DOHH2 (cell line): Measurements from ENCODE around the gene C2orf76.

Source experiments
- H3F3A ChIP-seq: fragments of 200-600 bp; sonication (generic), shearing (Covaris generic); 2 replicates; pipeline ENCODE4 v1.6.0; 2016; ENCODE audit warnings: antibody characterized with exemption, mild to moderate bottlenecking; ENCODE audit not compliant: control insufficient read depth, insufficient read depth
- H3K27ac ChIP-seq: fragments of 200-600 bp; sonication (generic); 2 replicates; pipeline ENCODE4 v1.5.1; 2014; ENCODE audit warnings: low read depth, mild to moderate bottlenecking, low read length, moderate library complexity
- H3K27me3 ChIP-seq: fragments of 200-600 bp; sonication (generic); 2 replicates; pipeline ENCODE4 v1.6.1; 2014; ENCODE audit warnings: mild to moderate bottlenecking, low read length, mixed read lengths; ENCODE audit not compliant: control insufficient read depth
- H3K36me3 ChIP-seq: fragments of 200-600 bp; sonication (generic); 2 replicates; pipeline ENCODE4 v1.6.1; 2014; ENCODE audit warnings: mild to moderate bottlenecking, low read length, moderate library complexity, mixed read lengths; ENCODE audit not compliant: control insufficient read depth
- H3K4me1 ChIP-seq: fragments of 200-600 bp; sonication (generic); 2 replicates; pipeline ENCODE4 v1.6.1; 2014; ENCODE audit warnings: mild to moderate bottlenecking, low read length, mixed read lengths; ENCODE audit not compliant: control insufficient read depth
- H3K4me2 ChIP-seq: fragments of 200-600 bp; sonication (generic); 2 replicates; pipeline ENCODE4 v1.6.0; 2014; ENCODE audit warnings: mild to moderate bottlenecking, low read length, moderate library complexity
- H3K4me3 ChIP-seq: fragments of 200-600 bp; sonication (generic); 2 replicates; pipeline ENCODE4 v1.5.1; 2014; ENCODE audit warnings: mild to moderate bottlenecking, low read length, mixed read lengths
- H3K79me2 ChIP-seq: fragments of 200-600 bp; sonication (generic); 2 replicates; pipeline ENCODE4 v1.6.1; 2014; ENCODE audit warnings: mild to moderate bottlenecking, low read length, mixed read lengths; ENCODE audit not compliant: control insufficient read depth
- H3K9me2 ChIP-seq: fragments of 200-600 bp; sonication (generic); replicated peaks from 2 replicates; pipeline ENCODE4 v1.6.1; 2014; ENCODE audit warnings: mild to moderate bottlenecking, low read length, mixed read lengths; ENCODE audit not compliant: control insufficient read depth
- H3K9me3 ChIP-seq: fragments of 200-600 bp; sonication (generic); 2 replicates; pipeline ENCODE4 v1.6.1; 2014; ENCODE audit warnings: antibody characterized with exemption, low read length, mixed read lengths; ENCODE audit not compliant: control insufficient read depth, insufficient read depth
- H4K20me1 ChIP-seq: fragments of 200-600 bp; sonication (generic); 2 replicates; pipeline ENCODE4 v1.6.0; 2014; ENCODE audit warnings: low read depth, mild to moderate bottlenecking, antibody characterized with exemption, low read length, moderate library complexity; ENCODE audit not compliant: control insufficient read depth, insufficient read depth
- CTCF ChIP-seq: fragments of 200-600 bp; sonication (generic); IDR thresholded peaks from one replicate; pipeline ENCODE4 v1.5.1; 2014; ENCODE audit warnings: antibody characterized with exemption, mild to moderate bottlenecking, low read depth, low read length; ENCODE audit not compliant: poor library complexity, severe bottlenecking
- EZH2phosphoT487 ChIP-seq: fragments of 200-600 bp; sonication (generic); IDR thresholded peaks from 2 replicates; pipeline ENCODE4 v1.6.1; 2017; ENCODE audit warnings: borderline replicate concordance, mild to moderate bottlenecking, antibody characterized with exemption, low read length, moderate library complexity, mixed read lengths

Gene C2orf76

GRCh38 chr2:119383410-119384140, 16.9 kb upstream of the C2orf76 start:
- no peaks in the 10 kb centered on the region for H3F3A ChIP-seq
- H3K27me3 ChIP-seq, result no peaks in the 10 kb centered on the region
- peaks cover 20% of the 10 kb centered on the region for H3K4me1 ChIP-seq
- no peaks in the 10 kb centered on the region for H3K36me3 ChIP-seq
- no peaks in the 10 kb centered on the region for H4K20me1 ChIP-seq
- no peak for TF ChIP-seq CTCF
- TF ChIP-seq EZH2phosphoT487, result no peak
- H3K4me3 ChIP-seq, result no peak overlapping the region
- H3K9me2 ChIP-seq, result no peaks in the 10 kb centered on the region
- H3K79me2 ChIP-seq, result no peaks in the 10 kb centered on the region
- no peaks in the 10 kb centered on the region for H3K9me3 ChIP-seq
- H3K27ac ChIP-seq, result no peak overlapping the region
- H3K4me2 ChIP-seq, result no peak overlapping the region

- no peak overlapping the region for H3K4me2 ChIP-seq
- H3K36me3 ChIP-seq, result peaks cover 5% of the 10 kb centered on the region
- no peak overlapping the region for H3K4me3 ChIP-seq
- peaks cover 13% of the 10 kb centered on the region for H3K4me1 ChIP-seq
- no peaks in the 10 kb centered on the region for H3K9me3 ChIP-seq
- no peak overlapping the region for H3K27ac ChIP-seq
- no peaks in the 10 kb centered on the region for H3K9me2 ChIP-seq
- H3F3A ChIP-seq, result no peaks in the 10 kb centered on the region
- TF ChIP-seq CTCF (no peak), EZH2phosphoT487 (no peak)
- H4K20me1 ChIP-seq, result peaks cover under 1% of the 10 kb centered on the region; the same call in 1 of the 2 replicates
- no peaks in the 10 kb centered on the region for H3K79me2 ChIP-seq
- no peaks in the 10 kb centered on the region for H3K27me3 ChIP-seq
Observed at GRCh38 chr2:119378566-119378965, 11.9 kb upstream of the C2orf76 start.

- Histone ChIP-seq H3K4me3 (no peak overlapping the region), H3K27me3 (no peaks in the 10 kb centered on the region), H3K4me2 (no peak overlapping the region), H3K79me2 (no peaks in the 10 kb centered on the region), H3K4me1 (peaks cover 13% of the 10 kb centered on the region), H3K36me3 (peaks cover 11% of the 10 kb centered on the region), H3F3A (no peaks in the 10 kb centered on the region), H3K9me2 (no peaks in the 10 kb centered on the region), H3K27ac (no peak overlapping the region), H3K9me3 (no peaks in the 10 kb centered on the region), H4K20me1 (peaks cover 3% of the 10 kb centered on the region; the same call in 1 of the 2 replicates)
- no peak for TF ChIP-seq EZH2phosphoT487
- TF ChIP-seq CTCF, result no peak
Observed at GRCh38 chr2:119377993-119378345, 11.3 kb upstream of the C2orf76 start.
